ENCODE measurements around the gene MAGIX.

DNA sequence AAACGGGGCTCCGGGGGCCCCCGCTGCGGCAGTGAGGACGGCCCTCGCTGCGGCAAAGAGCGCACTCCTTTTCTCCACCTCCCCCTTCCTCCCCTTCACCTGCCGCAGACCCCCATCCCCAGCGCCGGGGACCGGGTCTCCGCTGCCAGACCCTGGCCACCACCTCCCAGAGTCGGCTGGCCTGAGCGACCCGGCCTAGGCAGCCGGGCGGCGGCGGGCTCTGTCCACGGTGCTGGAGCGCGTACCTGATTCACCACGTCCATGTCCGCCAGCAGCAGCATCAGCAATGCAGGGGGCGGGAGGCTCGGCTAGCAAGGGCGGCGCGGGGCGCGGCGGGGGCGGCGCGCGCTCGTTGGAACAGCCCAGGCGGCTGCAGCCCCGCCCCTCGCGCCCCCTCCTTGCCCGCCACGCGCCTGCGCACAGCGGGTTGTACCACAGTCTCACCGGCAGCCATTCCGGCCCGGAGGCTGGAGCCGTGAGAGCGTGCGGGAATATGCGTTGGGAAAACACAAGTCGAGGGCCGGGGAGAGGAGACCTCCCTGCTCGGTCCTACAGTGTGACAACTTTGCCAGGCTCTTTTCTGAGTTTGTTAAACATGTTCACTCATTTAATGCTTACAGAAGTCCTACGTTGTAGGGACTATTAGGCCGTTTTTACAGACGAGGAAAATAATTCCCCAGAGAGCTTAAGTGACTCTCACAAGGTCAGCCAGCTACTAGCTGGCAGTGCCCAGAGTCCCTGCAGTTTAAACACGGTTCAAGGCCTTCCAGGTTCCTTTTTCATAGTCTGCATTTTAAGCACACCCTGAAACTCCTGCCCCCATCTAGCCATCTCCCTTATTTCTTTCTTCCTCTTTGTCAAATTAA, 37.6 kb downstream of the MAGIX start, which contains the start of gene SYP:
- no peak for TF ChIP-seq CTCF (conservative IDR thresholded peaks at IDR 0.05)
- TF ChIP-seq ZFX (IDR thresholded peaks at IDR 0.05), result no peak
